SU-DHL-6 (cell line): ENCODE results near the gene MXD1.

Experiments used
- EZH2phosphoT487 ChIP-seq: fragments of 200-600 bp; sonication (generic), shearing (Covaris generic); conservative IDR thresholded peaks from 2 replicates; pipeline ENCODE4 v1.6.1; 2018; ENCODE audit warnings: mild to moderate bottlenecking, antibody characterized with exemption, low read length, moderate library complexity, mixed read lengths
- TF ChIP-seq, protein P1 (sequence below): fragments of 200-600 bp; sonication (generic); IDR thresholded peaks from one replicate; pipeline ENCODE4 v1.5.1; 2017; ENCODE audit warnings: antibody characterized with exemption, mild to moderate bottlenecking, low read length, moderate library complexity; ENCODE audit not compliant: insufficient read depth, poor library complexity, severe bottlenecking

GRCh38 chr2:69926849-69927515, 12.1 kb downstream of the MXD1 start:
- TF ChIP-seq, protein P1, sequence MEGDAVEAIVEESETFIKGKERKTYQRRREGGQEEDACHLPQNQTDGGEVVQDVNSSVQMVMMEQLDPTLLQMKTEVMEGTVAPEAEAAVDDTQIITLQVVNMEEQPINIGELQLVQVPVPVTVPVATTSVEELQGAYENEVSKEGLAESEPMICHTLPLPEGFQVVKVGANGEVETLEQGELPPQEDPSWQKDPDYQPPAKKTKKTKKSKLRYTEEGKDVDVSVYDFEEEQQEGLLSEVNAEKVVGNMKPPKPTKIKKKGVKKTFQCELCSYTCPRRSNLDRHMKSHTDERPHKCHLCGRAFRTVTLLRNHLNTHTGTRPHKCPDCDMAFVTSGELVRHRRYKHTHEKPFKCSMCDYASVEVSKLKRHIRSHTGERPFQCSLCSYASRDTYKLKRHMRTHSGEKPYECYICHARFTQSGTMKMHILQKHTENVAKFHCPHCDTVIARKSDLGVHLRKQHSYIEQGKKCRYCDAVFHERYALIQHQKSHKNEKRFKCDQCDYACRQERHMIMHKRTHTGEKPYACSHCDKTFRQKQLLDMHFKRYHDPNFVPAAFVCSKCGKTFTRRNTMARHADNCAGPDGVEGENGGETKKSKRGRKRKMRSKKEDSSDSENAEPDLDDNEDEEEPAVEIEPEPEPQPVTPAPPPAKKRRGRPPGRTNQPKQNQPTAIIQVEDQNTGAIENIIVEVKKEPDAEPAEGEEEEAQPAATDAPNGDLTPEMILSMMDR, result no peak
- no peak for TF ChIP-seq EZH2phosphoT487
